ENCODE measurements around the gene EPS8L2.
A peak's percentile ranks its signal among the peaks of the same experiment; 100 is the strongest.

The EPS8L2 gene

GRCh38 chr11:690738-691633 is 15.0 kb upstream of the EPS8L2 start:
- DNase-seq, result no peak

DNA sequence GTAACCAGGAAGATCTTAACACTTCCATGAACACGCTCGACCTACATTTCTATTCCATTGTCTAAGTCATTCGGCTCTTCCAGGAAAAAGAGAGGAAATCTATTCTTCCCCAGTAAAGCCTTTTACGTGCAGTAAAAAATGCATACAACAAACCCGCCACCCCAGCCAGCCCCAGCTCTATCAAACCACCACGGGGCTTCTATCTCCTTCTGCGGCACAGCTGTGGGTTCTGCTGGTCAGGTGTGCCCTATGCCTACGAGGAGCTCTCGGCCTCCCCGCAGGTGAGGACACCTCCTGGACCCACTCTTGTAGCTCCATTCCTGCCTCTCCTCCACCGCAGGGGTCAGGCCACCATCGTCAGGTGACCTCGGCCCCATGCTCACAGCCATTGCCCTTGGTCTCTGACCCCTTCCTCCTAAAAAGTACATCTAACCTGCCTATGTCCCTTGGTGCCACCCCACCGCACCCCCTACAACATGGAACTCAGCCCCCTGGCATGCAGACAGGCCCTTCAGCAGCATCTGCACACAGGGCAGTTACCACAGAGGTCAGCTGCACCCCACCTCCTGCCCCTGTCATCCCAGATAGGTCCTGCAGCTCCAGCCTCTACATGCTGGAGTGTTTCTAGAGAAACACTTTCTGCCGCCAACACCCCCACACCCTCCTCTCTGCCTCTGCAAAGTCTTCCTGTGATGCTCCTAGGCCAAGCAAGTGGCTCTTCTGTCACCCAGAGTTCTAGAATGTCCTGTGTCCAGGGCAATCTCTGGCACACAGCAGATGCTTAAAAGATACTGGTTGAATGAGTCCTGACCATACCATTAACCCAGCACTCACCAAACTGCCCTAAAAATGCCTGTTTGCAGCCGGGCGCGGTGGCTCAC is 14.1 kb upstream of the EPS8L2 start:
- DNase-seq, result no peak

DNA sequence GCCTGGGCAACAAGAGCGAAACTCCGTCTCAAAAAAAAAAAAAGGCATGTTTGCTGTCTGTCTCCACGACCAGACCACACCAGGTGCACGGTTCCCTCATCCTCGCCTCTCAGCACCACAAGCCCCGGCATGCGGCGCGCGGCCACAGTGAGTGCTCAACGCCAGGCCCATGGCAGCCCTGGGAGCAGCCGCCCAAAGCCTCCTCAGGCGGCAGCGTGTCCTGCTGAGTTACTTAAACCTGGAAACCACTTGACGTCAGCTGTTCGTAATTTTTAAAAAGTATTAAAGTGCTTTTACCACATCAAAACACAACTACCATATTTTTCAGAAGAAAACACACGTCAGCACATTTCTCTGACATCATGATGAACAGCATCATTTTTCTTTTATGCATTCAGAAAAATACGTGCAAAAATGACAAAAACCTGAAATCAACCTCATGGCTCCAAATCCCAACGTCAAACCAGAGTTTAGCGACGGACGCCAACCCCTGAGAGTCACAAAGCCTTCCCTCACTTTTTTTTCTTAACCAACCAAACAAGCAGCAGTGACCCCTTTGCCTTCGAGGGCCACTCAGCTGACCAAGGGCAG is 13.1 kb upstream of the EPS8L2 start:
- DNase-seq, result no peak

DNA sequence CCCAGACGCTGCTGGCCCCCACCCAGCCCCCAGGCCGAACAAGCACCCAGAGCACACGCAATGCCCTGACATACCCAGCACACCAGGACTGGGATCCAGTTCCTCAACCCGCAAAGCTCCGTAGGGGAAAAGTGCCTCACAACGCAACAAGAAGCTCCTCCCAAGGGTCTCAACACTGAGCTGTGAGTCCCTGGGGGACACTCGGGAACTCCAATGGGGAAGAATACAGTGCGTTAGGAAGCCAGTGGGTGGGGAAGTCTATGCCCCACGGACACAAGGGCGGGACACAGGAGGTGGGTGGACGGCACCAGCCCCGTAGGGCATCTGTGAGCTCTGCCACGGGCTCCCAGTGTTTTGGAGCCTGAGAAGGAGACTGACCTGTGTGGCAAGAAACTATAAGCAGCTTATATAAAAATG is 12.6 kb upstream of the EPS8L2 start:
- no peak for DNase-seq

- no peak for DNase-seq
These were observed 12.0 kb upstream of the EPS8L2 start for GRCh38 chr11:693887-694562.

- DNase-seq, result peak; percentile 54
These were observed 11.3 kb upstream of the EPS8L2 start, which contains the start of gene DEAF1 for GRCh38 chr11:694563-695287. Gene DEAF1, minus strand, starts transcription at chr11:695222. Its CDS starts 175 bp downstream, at chr11:695047.

- no peak for DNase-seq
These were observed 10.8 kb upstream of the EPS8L2 start for GRCh38 chr11:695288-695537.

- DNase-seq, result peak; percentile 45
These were observed 10.3 kb upstream of the EPS8L2 start, which contains the start of gene TMEM80 for GRCh38 chr11:695538-696248. Gene TMEM80, plus strand, starts transcription at chr11:695816. Its CDS starts 12 bp downstream, at chr11:695828.

GRCh38 chr11:696955-697491 is 9.0 kb upstream of the EPS8L2 start:
- DNase-seq, result no peak

GRCh38 chr11:697811-698311 is 8.2 kb upstream of the EPS8L2 start:
- no peak for DNase-seq

GRCh38 chr11:698493-699115 is 7.4 kb upstream of the EPS8L2 start:
- DNase-seq, result no peak

GRCh38 chr11:699116-699508 is 6.9 kb upstream of the EPS8L2 start:
- no peak for DNase-seq

- no peak for DNase-seq
These were observed 6.3 kb upstream of the EPS8L2 start for GRCh38 chr11:699753-700152.

- no peak for DNase-seq
These were observed 4.1 kb upstream of the EPS8L2 start for GRCh38 chr11:701741-702461.

DNA sequence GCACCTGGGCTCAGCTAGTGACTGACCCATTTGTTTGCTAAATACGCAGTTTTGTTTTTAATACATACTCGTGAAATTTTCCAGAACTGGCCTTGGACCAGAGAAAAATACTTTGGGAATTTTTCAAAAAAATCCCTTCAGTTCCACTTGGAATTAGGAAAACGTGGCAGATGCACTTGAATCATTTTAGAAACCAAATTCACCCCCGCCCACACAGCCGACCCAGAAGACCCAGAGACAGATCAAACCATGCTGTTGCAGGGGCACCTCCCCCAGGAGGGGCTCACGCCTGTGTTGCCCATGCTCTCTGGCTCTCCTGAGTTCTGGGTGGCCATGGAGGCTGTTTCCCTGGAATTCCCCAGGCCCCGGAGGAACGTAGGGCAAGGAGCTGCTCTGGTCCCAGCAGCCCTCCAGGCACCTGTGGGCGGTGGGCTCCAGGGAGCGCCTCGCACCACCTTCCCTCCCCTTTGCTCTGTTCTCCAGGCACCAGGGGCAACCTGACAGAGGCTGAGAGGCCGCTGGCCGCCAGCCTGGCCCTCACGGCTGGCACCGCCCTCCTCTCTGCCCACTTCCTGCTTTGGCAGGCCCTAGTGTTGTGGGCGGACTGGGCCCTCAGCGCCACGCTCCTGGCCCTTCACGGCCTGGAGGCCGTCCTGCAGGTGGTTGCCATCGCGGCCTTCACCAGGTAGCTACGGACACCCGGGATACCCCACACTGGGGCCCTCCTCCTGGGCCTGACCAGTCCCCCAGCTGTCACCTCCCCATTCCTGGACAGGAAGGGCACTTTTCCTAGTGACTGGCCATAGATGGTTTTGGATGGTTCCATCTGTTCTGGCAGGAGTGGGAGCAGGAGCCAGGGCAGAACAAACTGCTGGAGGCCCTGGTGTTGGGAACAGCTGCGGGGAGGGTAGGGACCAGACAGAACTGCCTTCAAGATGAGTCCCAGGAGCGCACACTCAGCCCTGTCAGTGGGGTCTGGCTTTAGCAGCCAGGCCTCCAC is 3.3 kb upstream of the EPS8L2 start:
- no peak for DNase-seq

GRCh38 chr11:703506-703905 is 2.5 kb upstream of the EPS8L2 start:
- DNase-seq, result no peak

- no peak for DNase-seq
These were observed 1.8 kb upstream of the EPS8L2 start for GRCh38 chr11:704228-704674.
